HG02610 (cell line): ENCODE data around the gene CD2.

Experiments used
- ATAC-seq: cut with Tn5 transposase; IDR thresholded peaks from one replicate; pipeline ENCODE4 v1.9.1; 2021; ENCODE audit warnings: mild to moderate bottlenecking, moderate library complexity; ENCODE audit not compliant: unreplicated experiment

CD2 gene

GRCh38 chr1:116754198-116754977, at the start of gene CD2:
Gene CD2 (plus strand): TSS chr1:116754430. CDS start chr1:116754493, 63 bp downstream.
- ATAC-seq = no peak

DNA sequence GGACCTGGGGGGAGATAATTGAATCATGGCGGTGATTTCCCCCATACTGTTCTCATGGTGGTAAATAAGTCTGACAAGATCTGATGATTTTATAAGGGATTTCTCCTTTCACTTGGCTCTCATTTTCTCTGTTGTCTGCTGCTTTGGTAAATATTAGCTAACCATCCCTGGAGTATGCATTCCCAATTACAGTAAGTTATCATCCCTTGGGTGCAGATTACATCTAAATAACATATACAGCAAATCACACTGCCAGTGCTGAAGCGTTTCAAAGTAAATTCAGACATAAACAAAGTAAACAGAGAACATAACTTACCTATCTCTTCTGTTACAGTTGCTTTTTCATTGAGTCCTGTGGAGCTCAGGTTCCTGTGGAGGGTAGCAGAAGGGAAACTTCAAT, 48.1 kb upstream of the CD2 start:
- no peak for ATAC-seq

- no peak for ATAC-seq
Measured at GRCh38 chr1:116706841-116707240, 47.4 kb upstream of the CD2 start.

- no peak for ATAC-seq
Measured at GRCh38 chr1:116708255-116708900, 45.9 kb upstream of the CD2 start.

DNA sequence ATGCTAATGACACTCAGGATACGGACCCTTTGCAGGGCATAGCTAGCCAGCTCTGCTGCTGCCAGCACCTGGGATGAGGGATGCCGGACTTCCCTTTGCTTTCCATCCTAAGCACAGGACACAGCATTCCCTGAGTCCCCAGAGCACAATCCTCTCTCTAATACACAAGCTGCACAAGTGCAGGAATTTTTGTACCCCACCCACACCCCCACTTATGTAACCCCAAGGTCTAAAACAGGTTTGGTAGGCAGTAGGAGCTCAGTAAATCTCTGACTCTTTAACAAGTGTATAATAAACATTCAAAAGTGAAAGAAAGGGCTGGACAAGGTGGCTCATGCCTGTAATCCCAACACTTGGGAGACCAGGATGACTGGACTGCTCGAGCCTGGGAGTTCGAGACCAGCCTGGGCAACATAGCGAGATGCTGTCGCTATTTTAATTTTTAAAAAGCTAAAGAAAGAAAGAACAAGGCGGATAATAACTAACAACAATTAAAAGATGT, 44.5 kb upstream of the CD2 start:
- ATAC-seq = no peak

GRCh38 chr1:116710420-116711262, 43.6 kb upstream of the CD2 start:
- ATAC-seq = no peak

DNA sequence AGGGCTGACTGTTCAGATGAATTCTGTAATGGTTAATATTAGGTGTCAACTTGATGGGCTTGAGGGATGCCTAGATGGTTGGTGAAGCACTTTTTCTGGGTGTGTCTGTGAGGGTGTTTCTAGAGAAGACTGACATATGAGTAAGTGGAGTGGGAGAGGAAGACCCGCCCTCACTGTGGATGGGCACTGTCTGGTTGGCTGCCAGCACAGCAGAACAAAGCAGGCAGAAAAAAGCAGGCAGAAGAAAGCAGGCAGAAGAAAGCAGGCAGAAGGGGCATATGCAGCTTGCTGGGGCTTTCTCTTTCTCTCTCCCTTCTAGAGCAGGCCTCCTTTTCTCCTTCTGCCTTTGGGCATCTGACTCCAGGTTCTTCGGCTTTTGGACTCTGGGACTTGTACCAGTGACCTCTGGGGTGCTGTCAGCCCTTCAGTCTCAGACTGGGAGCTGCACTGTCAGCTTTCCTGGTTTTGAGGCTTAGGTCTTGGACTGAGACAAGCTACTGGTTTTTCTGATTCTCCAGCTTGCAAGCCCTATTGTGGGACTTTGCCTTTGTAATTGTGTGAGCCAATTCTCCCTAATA, 42.9 kb upstream of the CD2 start:
- ATAC-seq = no peak

DNA sequence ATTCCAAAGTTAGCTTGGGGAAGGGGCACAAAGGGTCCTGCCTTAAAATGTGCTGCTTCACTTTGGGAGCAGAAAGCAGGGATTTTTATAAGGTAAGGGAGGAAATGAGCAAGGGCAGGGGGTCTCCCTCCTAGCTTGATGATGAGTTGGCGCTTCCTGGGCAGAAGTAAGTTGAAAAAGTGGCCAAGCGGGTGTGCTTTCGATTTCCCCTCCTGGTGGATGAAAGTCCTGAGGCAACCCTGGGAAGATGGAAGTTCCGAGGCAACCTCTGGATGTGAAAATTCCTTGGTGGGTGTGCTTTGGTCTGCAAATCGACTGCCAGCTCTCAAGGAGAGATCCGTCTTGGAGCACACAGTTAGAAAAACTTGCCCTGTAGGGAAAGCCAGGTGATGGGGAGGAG, 41.7 kb upstream of the CD2 start:
- no peak for ATAC-seq

DNA sequence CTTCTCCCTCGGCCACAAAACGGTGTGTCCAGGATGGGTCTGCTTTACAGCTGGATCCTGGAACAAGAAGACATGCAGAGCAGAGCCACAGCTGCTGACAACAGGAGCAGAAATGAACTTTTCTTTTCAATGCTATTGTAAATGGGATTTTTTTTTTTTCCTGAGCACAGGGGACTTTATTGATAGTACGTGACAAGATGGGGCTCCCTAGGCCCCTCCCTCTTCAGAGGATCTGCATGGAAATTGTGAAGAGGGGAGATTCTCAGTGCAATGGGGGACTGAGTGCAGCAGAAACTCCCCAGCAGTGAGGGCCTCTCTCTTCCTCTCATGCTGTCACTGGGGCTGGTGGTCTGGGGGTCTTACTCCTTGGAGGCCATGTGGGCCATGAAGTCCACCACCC, 40.8 kb upstream of the CD2 start:
- no peak for ATAC-seq

GRCh38 chr1:116716391-116716790, 37.8 kb upstream of the CD2 start:
- no peak for ATAC-seq

DNA sequence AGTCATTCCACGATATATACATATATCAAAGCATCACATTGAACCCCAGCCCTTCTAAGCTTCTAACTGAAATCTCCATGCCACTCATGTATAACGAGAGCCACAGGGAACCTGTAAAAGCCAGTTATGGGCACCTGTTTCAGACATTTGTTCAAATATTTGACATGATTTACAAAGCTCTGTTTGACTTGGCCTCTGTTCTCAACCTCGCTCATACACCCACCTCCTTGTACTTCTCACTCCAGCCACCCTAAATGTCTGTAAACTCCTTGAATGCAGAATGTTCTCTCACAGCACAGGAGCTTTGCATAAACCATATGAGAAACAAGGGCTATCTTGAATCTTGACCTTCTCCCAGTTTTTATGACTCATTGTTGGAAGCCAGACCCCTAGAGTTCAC, 36.9 kb upstream of the CD2 start:
- ATAC-seq = no peak

DNA sequence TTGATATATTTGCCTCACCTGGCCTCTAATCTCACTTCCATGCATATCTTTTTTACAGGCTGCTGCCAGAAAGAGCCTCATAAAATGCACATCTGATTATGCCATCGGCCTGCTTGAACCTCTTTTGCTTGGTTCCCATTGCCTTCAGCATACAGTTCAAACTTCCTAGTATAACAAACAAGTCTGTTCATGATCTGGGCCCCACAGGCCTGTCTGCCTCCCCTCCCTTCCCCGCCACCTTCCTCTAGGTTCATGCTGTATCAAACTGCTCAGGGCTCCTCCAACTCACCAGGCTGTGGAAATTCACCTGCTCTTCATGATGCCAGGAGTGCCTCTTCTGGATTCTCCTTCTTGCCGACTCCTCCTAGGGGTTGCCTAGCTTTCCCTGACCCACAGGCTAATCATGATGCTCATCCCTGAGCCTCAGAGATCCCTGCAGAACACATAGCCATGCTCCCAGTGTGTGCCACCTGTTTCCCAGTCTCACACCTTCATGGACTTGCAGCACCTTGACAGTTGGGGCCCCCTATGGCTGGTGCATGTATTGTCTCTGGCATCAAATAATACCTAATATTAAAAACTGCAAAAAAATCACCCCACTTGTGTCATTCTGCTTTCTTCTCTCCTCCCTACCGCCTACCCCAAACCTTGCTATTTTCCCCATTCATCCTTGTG, 33.7 kb upstream of the CD2 start:
- no peak for ATAC-seq

GRCh38 chr1:116721039-116721405, 33.2 kb upstream of the CD2 start:
- ATAC-seq = no peak

GRCh38 chr1:116721451-116722007, 32.7 kb upstream of the CD2 start:
- no peak for ATAC-seq

DNA sequence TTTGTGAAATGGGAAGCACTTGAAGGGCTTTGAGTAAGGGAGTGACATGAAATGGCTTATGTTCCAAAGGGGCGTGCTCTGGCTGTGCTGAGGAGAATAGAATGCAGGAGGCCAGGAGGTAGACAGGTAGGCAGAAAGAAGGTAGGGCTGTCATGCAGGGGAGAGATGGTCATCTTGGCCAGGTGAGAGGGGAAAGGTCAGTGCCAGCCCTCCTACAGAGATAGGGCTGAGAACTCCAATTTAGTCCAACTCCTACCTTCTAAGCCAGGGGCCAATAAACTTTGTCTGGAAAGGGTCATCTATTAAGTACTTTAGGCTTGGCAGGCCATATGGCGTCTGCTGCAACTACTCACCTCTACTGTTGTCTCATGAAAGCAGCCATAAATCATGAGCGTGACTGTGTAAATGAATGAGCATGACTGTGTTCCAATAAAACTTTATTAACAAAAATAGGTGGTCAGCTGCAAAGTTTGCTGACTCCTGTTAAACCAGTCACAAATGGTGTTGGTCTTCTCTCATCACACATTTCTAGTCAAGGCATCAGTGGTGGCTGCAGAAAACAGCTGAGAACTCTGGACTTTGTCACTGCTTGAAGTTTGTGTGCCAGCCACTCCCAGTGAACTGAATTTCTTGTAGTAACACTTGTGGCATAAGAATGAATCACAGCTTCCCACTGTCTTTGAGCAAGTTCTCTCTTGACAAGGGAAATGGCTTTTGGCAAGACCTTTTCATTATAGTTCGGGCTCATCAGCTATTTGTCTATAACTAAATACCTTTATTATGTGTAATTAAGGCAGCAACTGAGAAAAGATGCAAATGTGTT, 32.0 kb upstream of the CD2 start:
- ATAC-seq = no peak

DNA sequence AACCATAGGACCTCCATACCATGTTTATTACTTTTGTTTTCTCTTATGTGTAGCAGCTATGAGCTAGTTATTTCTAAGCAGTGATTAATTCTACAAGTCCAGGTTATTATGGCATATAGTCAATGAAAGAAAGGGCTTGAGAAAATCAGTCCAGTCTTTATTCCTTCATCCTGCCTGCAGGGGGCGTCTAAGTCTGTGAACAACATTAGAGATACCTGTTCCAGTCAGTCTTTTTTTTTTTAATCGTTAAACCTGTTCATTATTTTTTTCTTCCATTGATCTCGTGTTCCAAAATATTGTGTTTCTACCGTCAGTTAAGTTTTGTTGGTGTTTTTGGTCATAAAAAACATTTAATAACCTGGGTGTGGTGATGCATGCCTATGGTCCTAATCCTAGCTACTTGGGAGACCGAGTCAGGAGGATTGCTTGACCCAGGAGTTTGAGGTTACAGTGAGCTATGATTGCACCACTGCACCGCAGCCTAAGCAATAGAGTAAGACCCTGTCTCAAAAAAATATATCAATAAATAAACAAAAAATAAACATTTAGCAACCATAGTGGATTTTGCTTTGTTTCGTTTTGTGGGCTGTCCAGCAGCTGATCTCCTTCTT, 29.4 kb upstream of the CD2 start:
- no peak for ATAC-seq

- ATAC-seq = no peak
Measured at GRCh38 chr1:116725798-116726197, 28.4 kb upstream of the CD2 start.

- ATAC-seq = no peak
Measured at GRCh38 chr1:116726872-116727820, 27.1 kb upstream of the CD2 start.
